GM19043 (cell line): Measurements from ENCODE around the gene CARTPT.

Experiments used
- ATAC-seq: cut with Tn5 transposase; IDR thresholded peaks from one replicate; pipeline ENCODE4 v1.9.1; 2021; ENCODE audit warnings: low read depth; ENCODE audit not compliant: unreplicated experiment

The CARTPT gene

DNA sequence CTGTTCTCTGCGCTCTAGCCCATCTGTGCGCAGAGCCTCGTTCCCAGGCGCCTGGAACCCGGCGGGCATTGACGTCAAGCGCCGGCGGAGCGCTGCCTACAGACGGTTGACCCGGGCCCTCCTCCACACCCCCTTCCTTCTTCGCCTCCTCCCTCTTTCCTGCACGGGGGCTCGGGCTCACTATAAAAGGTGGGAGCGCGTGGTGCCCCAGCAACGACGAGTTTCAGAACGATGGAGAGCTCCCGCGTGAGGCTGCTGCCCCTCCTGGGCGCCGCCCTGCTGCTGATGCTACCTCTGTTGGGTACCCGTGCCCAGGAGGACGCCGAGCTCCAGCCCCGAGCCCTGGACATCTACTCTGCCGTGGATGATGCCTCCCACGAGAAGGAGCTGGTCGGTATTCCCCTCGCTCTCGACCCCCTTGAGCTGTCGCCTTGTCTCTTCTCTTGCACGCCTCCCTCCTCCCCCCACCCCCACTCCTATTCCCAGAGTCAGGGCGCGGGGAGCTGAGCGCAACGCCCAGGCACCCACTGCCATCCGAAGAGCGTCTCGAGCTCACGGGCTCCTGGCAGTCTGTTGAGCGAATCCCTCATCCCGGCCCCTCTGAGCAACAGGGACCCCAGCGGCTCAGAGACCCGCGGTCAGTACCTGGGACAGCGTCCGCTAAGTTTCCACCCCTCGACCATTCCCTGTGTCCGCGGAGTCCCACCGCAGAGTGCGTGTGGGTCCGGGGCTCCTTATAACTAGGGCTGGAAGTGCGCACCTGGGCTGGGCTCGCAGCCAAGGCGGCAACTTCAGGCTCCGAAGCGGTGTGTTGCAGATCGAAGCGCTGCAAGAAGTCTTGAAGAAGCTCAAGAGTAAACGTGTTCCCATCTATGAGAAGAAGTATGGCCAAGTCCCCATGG, at the start of gene CARTPT:
CARTPT (plus strand) TSS at position 213 of the 902 bp plus-strand sequence; CDS start at position 232, 19 bp downstream.
- ATAC-seq, result no peak

DNA sequence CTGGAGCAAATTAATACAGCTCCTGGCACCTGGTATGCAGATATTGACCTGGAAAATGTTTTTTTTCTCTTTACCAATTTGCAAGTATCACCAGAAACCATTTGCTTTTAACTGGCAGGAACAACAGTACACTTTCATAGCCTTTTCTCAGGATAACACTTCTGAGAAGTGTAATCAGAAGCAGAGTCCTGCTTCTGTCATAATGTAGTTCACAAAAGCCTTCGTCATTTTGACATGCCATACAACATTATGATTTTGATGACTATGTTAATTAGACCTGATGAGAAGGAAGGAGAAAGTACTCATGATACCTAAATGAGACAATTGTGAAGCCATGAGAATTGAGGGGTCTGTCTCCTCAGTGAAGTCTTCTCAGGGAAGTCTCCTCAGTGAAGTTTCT, 41.1 kb upstream of the CARTPT start:
- ATAC-seq, result no peak

DNA sequence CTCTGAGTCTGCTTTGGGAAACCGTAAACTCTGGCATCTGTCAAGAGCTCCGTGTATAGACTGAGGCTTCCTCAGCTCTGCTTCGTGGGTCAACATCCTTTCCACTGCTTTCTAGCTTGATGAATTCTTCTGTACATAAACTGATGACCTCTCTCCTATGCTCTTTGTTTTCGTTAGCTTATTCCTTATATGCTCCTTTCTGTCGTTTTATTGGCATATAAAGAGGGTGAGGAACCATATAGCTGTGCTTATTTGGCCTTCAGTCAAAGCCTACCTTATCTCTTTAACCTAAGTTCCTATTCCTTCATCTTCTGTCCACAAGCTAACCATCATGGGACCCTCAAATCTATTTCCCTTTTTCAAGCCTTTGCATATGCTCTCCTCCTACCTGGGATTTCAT, 39.4 kb upstream of the CARTPT start:
- no peak for ATAC-seq

DNA sequence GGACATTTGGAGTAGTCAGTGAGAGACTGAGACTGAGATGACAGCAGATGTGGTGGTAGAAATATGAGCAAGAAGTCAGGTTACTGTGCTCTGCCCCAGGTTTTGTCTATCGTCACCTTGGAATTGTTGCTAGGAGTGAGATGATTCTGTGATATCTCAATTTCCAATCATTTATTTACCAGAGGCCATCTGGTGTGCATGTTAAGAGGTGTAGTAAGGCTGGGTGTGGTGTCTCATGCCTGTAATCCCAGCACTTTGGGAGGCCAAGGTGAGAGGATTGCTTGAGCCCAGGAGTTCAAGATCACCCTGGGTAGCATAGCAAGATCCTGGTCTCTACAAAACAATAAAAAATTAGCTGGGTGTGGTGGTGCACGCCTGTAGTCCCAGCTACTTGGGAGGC, 38.6 kb upstream of the CARTPT start:
- ATAC-seq, result no peak

DNA sequence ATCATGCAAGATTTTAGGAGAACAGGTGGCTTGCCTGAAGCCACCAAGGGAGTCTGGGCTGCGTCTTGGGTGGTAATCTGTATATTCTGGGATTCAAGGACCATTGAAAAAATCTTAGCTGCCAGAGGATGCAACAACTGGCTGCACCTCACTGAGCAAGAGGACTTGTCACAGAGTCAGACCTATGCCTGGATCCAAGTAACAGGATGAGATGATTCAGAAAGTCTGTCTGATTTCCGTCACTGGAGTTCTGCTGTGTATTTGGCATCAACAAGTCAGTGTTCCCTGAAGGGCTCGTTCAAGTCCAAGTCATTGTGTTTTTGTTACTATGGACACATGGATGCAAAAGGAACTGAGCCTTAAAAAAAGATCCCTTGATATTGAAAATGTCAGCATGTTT, 37.8 kb upstream of the CARTPT start:
- ATAC-seq, result no peak

DNA sequence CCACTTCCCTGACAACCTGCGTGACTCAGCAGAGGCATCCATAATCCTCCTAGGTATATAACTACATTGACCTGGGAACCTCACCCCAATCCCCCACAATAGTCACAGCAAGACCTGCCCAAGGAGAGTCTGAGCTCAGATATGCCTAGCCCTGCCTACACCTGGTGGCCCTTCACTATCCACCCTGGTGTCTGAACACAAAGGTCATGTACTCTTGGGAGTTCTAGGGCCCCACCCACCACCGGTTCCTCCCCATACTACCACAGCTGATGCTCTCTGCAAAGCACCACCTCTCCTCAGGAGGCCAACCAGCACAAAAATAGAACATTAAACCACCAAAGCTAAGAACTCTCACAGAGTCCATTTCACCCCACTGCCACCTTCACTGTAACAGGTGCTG, 34.8 kb upstream of the CARTPT start:
- no peak for ATAC-seq

DNA sequence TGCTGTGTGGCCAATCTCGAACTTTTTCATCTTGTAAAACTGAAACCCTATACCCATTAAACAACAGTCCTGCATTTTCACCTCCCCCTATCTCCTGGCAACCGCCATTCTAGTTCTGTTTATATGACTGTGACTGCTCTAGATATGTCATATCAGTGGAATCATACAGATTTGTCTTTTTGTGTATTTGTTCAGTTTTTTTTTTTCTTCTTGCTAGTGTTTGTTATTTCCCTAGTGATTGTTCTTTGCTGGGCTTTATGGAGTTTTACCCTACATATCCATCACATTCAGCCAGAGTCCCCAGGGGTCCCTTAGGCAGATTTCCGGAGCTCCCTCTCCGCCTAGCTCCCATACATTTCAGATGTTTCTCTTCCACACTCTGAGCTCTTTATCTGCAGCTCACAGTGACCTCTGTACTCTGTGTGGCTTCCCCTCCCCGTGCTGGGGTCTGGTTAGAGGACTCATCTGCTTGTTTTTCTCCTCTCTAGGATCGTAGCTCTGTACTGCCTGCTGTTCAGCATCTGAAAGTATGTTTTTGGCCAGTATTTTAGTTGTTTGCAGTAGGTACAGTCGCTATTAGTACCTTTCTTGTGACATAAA, 25.1 kb upstream of the CARTPT start:
- no peak for ATAC-seq

DNA sequence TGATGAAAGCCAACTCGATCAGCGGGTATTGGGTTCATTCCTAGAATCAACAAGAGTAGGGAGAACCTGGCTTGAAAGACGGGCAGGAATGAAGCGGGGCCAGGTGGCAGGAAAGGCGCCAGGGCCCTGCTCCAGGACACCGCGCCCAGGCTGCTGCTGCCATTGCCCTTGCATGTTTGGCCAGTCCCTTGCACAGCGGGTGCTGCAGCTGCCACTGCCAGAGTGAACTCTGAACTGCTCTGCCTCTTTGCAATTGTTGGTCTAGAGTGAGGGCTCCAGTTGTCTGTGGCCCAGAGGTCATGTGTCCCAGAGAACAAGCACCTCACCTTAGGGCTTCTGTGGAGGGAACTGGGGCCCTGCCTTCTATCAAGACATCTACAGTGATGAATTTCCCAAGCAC, 24.0 kb upstream of the CARTPT start:
- no peak for ATAC-seq

DNA sequence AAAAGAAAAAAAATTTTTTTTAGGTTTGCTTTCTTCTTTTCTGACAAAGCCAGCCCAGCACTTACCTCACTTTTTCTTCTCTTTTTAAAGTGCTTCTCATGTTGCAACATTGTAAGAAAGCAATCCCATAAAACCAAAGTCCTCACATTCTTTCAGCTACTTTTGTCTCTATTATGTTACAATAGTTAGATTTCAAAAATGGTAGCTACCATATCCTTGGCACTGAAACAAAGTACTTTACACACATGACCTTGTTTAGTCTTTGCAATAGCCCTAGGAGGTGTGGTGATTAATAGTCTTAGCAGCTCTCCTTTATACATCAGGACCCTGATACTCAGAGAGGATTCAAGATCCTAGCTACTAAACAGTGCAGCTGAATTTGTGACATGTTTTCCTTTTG, 23.5 kb upstream of the CARTPT start:
- no peak for ATAC-seq

DNA sequence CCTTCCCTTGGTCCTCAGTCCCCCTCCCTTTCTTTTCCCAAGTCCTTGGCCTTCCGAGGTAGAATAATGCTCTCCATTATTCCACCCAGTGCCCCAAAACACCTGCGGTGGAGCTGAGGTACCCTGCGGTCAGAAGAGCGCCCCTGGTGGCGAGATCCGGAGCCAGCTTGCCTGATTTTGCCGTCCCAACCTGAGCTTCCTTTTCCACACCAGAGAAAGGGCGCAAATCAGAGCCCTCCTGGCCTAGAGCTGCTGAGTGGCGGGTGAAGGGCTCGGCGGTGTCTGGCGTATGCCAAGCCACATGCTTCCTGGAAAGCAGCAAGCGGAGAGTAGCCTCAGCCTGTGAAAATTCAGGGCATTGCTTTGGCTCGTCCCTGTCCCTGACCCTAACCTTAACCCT, 21.1 kb upstream of the CARTPT start:
- no peak for ATAC-seq

DNA sequence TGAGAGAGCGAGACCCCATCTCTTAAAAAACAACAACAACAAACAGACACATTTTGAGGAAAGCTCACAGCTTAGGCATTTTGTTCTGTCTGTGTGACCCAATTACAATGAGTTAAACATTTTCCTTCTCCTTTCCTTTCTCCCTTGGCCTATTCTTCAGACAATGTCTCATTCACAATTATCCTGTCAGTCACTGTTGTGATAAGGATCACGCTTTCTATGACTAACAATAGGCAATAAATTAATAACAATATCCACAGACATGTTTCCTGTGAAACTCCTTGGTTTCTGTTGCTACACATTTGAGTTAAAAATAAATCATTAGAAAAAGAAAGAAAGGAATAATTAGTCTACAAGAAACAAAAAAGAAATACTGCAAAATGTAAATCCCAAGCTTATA, 19.8 kb upstream of the CARTPT start:
- no peak for ATAC-seq

DNA sequence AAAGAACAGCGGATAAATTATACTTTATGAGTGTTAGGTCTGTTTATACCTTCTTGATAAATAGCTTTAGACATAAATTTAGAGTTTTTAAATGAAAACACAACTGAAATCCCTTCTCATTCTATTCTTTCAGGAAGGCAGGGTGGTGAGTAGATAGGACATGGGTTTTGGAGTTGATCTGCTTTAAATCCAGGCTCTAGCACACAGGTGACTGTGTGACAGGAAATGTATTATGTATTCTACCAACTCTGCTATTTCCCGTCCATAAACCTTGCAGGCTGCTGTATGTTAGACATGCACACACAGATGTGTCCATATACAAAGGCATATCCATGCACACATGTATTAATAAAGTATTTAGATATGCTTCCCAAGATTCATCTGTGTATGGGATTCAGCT, 19.3 kb upstream of the CARTPT start:
- no peak for ATAC-seq

DNA sequence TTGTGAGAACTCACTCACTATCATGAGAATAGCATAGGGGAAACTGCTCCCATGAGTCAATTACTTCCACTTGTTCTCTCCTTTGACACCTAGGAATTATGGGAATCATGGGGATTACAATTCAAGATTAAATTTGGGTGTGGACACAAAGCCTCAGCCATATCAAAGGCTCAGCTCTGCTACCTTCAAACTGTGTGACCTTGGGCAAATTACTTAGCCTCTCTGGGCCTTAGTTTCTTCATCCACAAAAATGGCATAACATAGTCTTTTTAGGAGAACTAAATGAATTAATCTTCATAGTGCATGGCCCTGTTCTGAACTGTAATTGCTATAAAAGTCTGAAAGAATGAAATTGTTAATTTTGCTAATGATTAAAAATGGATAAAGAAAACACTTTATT, 18.3 kb upstream of the CARTPT start:
- no peak for ATAC-seq

DNA sequence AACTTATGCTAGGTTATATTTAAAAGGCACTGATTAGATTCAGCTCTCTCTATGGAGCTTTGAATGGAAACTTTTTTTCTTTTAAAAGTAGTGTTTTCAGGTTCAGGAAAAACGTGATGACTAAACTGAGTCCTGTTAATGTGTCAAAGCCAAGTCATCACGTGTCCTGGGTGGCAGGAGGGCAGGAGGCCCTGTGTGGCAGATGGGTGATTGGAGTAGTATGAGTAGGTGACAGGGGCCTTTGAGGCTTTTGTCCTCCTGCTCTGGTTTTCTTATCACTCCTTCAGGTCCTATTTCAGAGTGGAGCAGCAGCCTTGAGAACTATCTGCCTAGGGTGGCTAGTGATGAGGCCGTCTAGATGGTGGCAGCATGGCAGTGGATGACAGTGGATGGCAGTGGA, 17.7 kb upstream of the CARTPT start:
- no peak for ATAC-seq

DNA sequence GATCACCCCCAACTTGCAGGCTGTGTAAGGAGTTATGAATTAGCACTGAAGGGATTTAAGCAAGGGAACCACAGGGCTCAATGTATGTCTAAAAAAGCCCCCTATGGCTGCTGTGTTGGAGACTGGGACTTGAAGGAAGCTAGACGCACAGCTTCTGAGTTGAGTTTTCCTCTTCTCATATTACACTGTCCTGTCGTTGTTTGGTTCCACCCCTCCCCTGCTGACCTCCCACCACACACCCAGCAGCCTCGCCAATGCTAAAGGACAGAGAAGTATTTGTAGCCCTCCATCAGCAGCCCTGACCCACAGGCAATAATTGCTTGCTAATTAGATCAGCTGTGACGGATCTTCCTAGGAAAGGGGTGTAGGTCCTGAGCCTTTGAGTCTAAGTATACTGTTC, 15.1 kb upstream of the CARTPT start:
- no peak for ATAC-seq

DNA sequence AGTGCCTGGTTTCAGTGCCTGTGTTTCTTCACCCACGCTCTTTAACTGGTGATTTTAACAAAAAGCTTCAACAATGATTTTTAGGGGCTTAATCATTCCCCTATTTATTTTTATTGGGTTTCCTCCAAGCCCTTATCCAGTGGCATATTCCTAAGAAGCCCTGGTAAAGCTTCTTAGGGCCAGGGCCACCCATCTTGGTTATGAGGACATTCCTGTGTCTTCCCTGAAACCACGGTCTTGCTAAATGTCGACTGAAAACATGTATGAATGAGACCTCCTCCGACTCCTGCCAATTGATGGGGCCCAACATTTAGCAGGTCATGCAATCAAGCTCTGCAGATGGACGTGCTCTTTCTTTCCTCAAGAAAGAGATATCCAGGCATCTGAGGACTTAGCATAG, 13.7 kb upstream of the CARTPT start:
- ATAC-seq, result no peak

DNA sequence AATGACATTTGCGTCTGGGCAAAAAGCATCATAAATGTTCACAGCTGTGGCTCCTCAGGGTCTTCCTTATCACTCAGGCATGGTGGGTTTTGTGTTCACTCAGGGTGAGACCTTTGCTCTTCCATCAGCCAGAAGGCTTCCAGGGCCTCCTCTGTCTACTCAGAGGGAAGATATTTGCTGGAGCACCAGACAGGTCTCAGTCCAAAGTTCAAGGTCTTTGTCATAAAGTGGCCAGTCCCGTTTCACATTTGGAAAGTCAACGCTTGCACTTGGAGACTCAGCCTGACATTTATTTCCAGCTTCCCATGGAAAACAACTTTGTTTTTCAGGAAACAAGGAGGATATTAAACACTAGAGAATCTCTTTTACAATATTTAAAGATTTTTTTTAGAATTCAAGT, 12.2 kb upstream of the CARTPT start:
- ATAC-seq, result no peak

DNA sequence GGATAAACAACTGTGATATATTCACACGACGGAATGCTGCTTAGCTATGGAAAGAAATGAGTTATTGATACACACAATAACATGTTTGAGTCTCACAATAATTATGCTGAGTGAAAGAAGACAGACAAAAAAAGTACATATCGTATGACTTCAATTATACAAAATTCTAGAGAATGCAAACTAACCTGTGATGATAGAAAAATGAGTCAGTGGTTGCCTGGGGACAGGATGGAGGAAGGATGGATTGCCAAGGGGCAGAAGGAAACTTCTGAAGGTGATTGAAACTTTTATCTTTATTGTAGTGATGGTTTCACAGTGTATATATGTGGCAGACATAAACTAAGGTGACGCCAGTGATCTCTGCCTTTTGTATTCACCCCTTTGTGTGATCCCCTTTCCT, 7.5 kb upstream of the CARTPT start:
- ATAC-seq, result no peak

DNA sequence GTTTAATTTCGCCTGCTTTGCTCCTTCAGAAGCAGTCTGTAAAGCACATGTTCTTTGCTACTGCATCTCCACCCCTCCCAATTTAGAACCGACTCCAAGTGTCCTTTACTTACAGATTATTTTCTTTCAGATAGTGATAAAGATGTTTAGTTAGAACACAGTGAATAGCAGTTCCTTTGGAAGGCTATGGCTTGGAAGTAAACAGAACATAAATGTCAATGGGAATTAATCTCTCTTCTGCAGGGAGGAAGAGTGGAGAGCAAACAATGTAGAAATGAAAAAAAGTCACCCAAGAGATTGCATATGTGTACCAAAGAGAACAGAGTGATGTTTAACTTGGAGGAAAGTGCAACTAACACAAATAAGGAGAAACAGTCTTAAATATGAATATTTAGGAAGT, 4.2 kb upstream of the CARTPT start:
- no peak for ATAC-seq

DNA sequence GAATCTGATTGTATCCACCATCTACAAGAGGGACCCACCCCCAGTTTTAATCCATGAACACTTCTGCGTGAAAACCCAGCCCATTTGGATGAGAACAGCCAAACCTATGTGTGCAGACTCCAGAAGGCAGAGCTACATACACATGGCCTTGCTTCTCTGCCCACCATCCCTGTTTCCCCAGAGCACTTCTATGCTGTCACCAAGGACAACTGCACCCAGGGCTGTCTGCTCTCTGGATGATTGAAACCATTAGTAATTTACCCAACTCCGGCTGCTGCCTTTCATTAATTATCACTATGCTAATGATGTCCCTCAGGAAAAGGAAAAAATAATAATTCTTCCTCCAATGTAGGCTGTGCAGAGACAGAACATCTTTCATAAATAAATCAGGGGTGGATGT, 8.9 kb downstream of the CARTPT start:
- ATAC-seq, result no peak

DNA sequence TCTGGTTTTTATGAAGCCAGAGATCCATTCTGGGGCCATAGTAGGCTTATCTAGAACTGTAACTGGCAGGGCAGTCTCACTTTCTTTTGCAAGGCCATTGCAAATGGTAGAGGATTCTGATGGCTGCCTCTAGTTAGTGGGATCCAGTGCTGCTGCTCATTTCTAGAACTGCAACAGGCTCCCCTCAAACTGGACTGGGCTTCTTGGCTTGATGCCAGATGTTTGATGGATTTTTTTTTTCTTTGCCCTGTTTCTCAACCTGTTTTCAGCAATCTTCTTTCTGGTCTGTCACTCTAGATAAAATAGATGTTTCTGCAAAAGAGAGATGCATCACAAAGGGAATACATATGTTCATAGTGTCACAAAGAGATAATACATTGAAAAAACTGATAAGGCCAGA, 11.9 kb downstream of the CARTPT start:
- ATAC-seq, result no peak

DNA sequence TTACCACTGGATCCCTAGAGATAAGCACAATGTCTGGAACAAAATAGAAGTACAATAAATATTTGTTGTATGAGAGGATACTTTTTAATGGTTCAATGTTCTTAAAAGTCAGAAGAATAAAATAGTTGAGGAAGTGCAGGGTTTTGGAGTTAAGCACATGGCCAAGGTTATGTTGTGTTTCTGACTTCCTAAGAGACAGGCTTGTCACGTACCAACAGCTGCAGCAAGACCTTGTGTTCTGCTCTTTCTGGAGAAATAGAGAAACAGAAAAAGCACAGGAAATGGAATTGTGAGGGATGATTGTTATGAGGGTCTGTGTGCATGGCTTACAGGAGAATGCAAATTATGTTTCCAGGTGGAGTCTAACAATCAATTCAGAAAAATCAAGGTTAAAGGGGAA, 12.9 kb downstream of the CARTPT start:
- no peak for ATAC-seq
